KG1 (cell line): Measurements from ENCODE around the gene TPPP.
"Not testable (repeated sequence)": the region's sequence is repeated elsewhere in the genome, so short reads cannot be mapped to it uniquely, and the experiment has no call there.

ENCODE experiments used
- DNase-seq: peaks from one replicate; lab custom pipeline; 2025; lab: John Stamatoyannopoulos, UW

The TPPP gene

DNA sequence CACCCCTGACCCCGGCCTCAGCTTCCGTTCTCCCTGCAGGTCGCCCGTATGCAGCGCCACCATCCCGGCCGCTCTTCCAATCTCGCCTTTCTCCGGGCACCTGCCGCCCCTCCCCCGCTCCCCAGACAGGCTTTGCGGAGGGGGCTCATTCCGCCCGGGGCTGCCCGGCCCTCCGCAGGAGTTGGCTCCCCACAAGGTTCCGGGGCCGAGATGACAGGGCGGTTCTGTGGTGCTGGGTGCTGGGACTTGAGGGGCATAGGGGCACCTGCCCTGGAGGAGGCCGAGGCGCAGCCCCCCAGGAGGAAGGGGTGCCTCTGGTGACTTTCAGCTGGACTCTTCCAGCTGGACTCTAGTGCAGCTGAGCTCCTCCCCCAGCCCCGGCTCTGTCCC, 885 bp upstream of the TPPP start:
- not testable (repeated sequence) for DNase-seq

DNA sequence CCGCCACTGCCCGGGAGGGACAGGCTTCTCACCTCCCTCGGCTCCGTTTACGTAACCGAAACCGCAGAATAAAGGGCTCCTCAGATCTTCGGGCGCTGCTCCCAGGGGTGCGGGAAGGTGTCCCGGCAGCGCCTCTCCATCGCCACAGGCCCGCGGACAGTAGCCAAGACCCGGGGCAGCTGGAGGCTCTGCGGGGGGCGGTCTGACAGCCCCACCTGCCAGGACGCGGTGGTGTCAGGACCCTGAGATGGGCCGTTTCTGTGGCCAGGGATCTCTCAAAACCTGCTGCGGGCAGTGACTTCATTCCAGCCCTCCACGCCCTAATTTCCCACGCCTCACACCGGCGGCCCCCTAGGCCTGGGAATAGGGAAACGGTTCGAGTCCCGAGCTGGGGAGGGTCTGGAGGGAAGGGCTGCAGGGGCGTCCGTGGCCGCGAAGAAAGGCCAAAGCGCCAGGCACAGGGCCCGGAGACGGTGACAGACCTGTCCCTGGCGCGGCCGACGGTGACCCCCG, 567 bp downstream of the TPPP start:
- DNase-seq, result not testable (repeated sequence)

DNA sequence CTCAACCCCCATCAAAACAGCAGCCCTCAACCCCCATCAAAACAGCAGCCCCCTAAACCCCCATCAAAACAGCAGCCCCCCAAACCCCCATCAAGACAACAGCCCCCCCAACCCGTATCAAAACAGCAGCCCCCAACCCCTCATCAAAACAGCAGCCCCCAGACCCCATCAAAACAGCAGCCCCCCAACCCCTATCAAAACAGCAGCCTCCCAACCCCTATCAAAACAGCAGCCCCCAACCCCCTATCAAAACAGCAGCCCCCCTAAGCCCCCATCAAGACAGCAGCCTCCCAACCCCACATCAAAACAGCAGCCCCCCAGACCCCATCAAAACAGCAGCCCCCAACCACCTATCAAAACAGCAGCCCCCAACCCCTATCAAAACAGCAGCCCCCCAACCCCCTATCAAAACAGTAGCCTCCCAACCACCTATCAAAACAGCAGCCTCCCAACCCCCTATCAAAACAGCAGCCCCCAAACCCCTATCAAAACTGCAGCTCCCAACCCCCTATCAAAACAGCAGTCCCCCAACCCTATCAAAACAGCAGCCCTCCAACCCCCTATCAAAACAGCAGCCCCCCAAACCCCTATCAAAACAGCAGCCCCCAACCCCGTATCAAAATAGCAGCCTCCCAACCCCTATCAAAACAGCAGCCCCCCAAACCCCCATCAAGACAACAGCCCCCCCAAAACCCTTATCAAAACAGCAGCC, 1.2 kb downstream of the TPPP start:
- no peak for DNase-seq

DNA sequence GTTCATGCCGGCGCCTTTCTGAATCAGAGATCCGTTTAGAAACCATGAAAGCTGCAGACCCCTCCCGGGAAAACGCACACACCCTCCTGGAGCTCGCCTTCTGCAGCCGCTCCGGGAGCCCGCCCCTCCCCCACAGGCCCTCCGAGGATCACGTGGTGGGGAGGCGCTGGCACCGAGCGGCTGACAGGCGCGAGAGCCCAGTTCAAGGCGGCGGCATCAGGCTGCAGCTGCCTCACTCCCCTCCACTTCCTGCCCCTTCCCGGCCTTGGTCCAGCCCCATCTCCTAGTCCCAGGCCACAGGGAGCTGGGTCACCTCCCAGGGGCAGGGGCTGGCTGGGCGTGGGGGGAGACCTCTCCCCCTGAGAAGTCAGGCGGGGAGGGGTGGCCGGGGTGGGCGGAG, 2.1 kb downstream of the TPPP start:
- DNase-seq, result not testable (repeated sequence)

DNA sequence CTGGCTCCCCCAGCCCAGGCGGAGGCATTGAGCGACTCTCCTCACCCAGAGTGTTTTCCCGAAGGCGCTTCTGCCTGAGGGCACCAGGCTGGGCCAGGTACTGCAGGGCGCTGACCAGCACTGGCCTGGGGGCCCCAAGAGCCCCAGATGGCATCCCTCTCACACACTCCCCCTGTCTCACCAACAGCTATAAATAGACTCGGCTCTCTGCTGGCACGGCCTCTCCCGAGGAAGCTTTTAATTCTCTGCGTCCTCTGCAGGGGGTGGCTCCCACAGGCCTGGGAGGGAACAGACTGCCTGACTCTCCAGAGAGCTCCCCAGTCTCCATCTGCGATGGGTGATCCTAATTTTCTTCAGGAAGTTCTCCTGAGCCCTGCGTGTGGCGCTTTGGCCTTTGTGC, 2.9 kb downstream of the TPPP start:
- not testable (repeated sequence) for DNase-seq

DNA sequence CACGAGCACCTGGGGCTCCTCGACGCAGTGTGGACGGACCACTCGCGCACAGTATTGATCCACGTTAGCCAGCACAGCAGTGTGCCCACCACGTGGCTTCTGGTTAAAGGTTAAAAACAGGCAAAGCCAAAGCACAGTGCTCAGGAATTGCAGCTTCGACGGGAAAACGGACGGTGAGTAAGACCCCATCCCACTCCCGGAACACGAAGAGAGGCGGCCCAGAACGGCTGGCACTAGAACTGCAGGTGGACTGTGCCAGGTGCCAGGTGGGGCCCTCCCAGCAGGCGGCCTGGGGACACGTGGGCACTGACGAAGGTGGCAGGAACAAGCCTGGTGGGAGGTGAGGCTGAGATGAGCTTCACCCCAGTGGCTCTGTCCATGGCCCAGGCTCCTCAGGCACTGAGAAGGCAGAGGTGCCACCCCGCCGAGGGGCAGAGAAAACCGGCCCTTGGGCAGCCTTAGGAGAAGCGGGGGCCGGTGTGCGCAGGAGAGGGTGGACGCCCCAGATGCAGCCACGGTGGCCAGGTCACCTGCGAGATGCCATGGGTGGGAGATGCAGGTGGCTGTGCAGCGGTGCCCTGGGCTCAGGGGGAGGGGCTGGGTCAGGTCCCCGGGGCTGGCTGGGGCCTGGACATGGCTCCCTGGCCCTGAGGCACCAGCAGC, 4.7 kb downstream of the TPPP start:
- not testable (repeated sequence) for DNase-seq

DNA sequence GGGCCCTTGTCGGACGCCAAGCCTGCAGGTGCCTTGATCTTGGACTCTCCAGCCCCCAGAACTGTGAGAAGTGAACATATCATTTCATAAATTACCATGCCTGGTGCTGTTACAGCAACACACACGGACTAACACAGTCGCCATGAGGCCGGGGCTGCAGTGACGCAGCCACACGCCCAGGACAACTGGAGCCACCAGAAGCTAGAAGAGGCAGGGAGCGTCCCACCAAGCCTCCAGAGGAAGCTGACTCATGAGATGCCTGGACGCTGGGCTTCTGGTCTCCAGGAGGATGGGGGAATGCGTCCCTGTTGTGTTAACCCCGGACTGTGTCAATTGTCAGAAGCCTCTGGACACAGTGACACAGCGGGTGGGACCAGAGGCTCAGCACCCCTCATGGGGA, 6.2 kb downstream of the TPPP start:
- DNase-seq, result not testable (repeated sequence)

DNA sequence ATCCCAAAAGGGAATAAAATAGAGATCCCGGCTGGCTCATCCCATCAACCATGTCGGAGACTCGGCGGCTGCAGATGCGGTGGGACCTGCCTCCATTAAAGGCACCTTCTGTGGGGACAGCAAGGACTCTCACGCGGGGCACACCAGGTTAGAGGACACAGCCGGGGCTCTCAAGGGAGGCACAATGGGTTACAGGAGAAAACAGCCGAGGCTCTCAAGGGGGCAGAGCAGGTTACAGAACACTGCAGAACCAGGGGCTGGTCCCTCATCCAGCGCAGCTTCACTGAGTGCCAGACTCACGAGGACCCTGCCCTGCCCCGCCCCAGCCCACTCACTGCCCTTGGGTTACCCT, 7.0 kb downstream of the TPPP start:
- DNase-seq, result not testable (repeated sequence)

DNA sequence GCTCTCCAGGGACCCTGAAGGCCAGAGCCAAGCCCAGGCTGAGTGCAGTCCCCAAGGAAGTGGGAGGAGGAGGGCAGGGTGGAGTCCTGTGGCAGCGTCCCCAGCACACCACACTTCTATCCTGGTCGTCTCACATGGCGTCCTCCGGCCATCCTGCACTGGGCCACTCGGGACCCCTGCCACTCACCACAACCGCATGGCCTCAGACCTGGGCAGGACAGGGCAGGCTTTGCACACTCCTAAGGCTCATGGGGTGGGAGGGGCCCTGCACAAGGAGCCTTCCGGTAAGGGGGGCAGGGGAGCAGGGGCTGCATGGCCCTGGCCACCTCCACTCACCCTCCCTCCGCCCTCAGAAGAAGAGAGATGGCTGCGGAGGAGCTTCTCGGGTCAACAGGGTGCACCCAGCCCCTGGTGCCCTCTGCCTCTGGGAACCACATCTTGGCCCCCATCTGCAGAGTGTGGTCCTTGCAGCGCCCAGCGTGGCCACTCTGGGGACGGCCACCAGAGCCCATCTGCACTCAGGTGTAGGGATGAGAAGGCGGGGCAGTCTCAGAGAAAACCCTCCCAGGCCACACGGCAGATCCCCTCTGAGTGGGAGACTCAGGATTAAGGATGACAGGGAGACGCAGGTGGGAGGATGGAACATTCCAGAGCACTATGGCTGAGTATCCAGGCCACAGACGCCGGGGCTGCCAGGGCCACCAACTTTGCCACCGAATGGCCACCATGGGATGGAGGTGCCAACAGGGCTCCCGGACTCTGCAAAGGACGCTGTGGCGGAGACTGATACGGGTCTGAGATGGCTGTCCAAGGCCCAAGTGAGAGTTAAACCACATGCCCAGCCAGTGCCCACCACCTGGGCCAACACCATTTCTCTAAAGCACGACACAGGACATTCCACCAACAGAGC, 7.6 kb downstream of the TPPP start:
- DNase-seq, result no peak

DNA sequence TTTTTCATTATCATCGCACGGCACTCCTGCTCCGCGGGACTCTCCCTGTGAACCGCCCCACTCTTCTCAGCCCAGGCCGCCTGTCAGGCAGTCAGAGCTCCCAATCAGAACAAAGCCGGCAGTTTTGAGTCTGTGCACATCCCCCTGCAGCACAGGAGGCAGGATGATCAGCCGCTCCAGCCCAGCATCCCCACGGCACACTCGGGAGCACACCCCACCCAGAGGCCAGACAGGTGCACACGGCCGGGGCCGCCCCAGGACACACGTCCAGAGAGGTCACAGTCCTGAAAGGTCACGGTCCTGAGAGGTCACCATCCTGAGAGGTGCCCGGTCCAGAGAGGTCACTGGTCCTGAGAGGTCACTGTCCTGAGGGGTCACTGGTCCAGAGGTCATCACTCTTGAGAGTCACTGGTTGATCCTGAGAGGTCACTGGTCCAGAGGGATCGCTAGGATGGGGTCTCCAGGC, 8.4 kb downstream of the TPPP start:
- DNase-seq, result no peak

DNA sequence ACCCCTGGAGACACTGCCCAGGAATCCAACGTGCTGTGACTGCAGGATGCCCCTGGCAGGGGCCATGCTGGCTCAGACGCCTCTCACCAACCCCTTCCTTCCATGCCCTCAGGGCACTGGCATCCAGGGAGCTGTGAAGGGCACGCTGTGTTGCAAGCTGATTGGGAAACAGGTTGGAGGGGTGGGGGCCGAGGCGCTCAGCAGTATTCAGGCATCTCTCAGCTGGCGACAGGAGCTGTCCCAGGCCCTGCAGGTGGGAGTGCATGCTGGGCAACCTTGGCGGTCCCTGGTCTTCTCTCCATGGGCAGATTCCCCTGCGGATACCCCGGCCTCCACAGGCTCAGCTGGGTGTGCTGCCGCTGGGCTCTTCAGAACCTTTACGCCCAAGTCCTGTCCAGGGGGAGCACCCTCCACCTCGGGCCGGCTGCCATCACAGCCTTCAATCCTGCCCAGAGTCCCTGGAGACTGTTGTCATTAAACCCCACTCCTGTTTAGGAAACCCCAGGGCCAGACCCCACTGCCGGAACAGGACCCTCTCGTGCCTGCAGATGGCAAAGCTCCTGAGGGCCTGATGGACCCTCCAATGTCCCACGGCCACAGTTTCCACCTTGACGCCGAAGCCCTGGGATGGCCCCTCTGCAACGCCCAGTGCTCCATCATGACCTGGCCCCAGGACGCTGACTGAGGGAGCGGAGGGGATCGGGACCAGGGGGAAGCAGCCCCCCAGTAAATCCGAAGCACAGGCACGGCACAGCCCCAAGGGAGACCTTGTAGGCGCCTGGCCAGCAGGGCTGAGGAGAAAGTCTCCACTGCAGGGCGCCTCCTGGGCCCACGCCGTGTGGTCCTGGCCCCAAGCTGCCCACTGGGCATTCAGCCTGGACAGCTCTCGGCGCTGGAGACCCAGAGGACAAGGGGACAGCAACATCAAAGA, 9.3 kb downstream of the TPPP start:
- DNase-seq, result no peak

DNA sequence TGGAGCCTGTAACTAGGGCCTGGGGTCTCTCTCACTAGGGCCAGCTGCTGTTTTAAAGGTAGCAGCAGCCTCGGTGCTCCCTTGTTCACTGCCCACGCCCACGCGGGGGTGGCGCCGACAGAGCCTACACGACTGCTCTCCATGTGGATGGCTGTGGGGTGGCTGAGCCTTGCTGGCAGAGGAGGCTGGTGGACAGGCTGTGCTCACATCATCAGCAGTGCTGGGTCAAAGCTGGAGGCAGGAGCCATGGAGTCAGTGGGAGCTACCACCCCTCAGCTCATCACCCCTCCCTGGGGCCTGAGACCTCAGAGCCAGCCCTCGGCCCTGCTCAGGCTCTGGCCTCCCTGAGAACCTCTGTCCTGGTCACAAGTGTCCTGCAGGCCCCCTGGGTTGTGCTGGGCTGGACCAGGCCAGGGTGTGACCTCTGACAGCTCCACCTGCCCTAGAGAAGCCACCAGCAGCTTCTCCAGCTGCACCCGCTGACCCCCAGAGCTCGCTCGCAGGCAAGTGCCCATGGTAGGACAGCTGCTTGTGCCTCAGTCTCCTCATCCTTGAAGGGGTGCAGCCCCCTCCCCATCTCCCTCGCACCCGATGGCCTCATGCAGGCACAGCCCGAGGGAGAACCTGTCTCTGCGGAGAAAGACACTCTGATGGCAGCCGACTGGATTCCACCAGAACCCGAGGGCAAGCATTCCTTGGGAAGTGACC, 10.3 kb downstream of the TPPP start:
- not testable (repeated sequence) for DNase-seq

DNA sequence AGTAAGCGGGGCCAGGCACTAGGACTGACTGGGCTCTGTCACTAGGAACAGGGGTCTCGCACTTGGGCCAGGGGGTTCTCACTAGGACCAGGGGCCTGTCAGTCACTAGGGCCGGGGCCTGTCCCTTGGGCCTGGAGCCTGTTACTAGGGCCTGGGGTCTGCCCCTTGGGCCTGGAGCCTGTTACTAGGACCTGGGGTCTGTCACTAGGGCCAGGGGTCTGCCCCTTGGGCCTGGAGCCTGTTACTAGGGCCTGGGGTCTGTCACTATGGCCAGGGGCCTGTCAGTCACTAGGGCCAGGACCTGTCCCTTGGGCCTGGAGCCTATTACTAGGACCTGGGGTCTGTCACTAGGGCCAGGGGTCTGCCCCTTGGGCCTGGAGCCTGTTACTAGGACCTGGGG, 10.9 kb downstream of the TPPP start:
- not testable (repeated sequence) for DNase-seq

DNA sequence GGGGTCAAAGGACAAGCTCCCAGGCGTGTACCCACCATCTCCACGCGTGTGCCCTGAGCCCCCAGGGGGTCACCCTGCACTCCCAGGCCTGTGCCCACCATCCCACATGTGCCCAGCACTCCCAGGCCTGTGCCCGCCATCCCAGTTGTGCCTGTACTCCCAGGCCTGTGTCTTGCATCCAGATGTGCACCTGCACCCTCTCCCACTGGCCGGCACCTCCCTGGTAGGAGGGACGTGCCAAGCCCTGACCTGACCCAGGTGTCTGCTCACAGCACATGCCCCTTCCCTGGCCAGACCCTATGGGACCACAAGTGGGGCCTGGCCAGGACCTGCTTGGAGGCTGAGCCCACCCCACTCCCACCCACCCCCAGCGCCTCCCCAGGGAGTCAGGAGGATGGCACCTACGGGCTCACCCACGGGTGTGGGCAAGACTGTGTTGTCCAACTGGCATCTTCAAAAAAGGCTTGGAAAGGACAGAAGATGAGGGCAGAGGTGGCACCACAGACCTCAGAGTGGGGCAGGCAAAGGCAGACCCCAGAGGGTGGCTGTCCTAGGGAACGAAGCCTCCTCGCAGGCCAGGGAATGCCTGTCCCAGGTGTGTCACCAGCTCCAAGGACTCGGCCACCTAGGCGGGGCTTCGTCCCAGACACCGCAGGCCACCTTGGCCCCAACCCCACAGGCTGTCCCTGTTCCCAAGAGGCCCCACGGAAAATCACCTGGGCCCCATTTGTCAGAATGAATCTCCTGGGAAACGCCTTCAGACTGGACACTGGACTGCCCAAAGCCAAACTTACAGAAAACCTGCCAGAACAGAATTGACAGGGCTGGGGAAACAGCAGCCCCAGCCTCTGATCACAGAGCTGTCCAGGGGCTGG, 11.6 kb downstream of the TPPP start:
- not testable (repeated sequence) for DNase-seq

DNA sequence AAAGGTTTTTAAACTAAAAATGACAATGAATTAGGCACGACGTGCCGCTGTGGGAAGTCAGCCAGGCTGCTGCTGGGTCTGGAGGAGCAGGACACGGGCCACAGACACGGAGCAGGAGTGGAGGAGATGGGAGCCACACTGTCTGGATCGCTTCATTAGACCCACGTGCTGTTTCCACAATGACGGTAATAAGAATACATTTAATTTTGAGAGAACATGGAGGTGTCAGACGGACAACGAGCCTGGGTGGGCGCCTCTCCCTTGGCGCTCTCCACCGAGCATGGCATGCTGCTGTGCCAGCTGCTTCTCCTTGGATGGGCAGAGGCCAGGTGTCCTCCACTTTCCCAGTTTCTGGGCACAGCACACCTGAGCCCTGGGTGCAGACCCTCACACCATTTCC, 12.3 kb downstream of the TPPP start:
- DNase-seq, result not testable (repeated sequence)

DNA sequence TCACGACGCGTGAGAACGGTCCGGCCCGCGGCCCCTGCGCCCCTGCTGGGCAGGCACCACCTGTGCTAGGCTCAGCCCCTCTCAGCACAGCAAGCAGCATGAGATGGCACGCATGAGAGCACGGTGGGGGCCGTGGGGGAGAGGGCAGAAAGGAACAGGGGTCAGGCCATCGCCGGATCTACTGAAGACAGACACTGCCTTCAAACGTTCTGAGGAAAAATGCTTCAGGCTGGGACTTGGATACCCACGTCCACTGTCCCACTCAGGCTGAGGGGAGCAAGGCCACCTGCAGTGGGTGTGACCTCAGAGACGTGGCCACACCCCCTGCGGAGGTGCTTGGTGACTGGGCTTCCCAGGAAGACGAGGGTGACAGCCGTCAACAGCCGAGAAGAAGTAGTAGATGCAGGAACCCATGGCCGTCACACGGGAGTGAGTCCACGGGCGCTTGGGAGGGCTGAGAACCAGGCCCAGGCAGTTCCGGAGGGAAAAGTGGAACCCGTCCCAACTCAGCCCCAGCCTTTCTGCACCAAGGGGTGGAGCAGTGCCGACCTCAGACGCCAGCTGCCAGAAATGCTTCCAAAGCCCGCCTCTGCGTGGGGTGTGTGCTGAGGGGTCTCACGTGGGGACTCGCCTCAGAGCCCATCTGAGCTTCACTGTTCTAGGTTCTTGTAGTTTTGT, 12.9 kb downstream of the TPPP start:
- DNase-seq, result not testable (repeated sequence)

DNA sequence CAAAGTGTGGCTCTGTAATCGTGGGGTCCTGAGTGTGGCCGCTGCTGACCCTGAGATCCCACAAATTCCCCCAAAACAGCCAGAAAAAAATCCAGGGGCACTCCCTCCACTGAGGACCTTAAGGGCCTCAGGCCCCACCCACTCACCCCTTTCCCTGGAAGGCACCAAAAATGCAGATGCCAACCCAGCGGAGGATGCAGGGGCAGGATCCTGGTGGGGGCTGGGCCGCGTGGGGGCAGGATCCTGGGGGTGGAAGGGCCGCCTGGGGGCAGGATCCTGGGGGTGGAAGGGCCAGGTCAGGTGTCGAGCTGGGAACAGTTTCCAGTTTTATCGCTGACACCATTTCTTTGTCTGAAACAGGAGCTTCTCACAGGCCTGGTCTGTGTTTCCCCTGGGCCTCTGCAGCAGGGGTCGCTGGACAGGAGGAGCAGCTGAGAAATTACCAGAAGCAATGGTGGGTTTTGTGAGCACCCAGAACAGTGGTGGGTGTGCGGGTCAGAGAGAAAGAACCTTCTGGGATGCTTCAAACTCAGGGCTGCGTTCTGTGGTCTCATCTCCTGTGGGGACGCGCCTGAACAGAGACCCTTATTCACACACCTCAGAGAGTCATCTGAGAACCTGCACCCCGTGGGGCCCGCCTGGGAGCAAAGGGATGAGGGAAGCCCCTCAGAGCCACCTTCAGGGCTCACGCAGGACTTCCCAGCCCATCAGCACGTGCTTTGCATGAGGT, 13.8 kb downstream of the TPPP start:
- not testable (repeated sequence) for DNase-seq

DNA sequence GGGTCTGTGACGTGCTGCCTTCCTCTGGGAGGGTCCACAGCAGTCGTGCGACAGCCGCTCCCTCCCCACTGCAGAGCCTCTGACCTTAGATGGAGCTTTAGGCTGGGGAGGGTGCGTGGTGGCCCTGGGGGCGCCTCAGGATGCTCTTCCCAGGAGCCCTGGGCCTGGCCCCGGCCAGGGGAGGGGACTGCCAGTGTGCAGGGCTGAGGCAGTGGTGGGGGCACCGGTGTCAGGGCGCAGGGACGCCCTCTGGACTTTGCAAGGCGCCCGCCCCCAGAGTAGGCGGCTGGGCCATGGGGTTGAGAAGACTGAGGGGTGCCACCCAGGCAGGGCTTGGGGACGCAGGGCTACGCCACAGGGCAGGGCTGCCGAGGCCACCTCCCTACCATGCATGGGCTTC, 14.6 kb downstream of the TPPP start:
- not testable (repeated sequence) for DNase-seq
